GM21423 (cell line): ENCODE data around the gene BABAM2.
A peak's percentile ranks its signal among the peaks of the same experiment; 100 is the strongest.
"Not testable (repeated sequence)": the region's sequence is repeated elsewhere in the genome, so short reads cannot be mapped to it uniquely, and the experiment has no call there.

Source experiments
- ATAC-seq: cut with Tn5 transposase; IDR thresholded peaks from one replicate; pipeline ENCODE4 v1.9.1; 2021; ENCODE audit warnings: mild to moderate bottlenecking, moderate library complexity; ENCODE audit not compliant: unreplicated experiment

Gene BABAM2

GRCh38 chr2:27890146-27890923 is at the start of gene BABAM2, which contains the start of gene RBKS:
Gene BABAM2 (plus strand): TSS chr2:27890729. CDS start chr2:27894557, 3,828 bp downstream.
Gene RBKS (minus strand): TSS chr2:27890387. CDS start chr2:27890345, 42 bp downstream.
- peak; percentile 79 for ATAC-seq

- ATAC-seq = no peak
These were observed 47.6 kb upstream of the BABAM2 start for GRCh38 chr2:27842894-27843293.

GRCh38 chr2:27843992-27844391 is 46.5 kb upstream of the BABAM2 start:
- ATAC-seq = no peak

DNA sequence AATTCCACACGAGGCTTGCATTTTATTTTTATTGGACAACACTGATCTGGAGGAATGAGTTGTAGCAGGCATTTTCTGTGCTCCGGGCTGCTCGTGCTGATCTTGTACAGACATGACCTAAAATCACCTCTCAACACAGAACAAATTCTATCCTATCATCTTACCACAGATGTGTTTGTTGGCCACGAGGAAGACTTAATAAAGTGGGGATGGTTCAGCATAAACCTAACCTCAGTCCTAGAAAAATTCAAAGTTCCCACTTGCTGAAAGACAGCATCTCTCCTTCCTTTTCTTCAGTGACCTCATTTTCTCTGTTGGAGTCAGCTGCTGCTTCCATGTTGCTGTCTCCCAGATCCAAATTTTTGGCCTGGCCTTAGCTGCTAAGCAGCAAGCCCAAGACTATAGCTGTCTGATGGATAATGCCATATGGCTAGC is 45.7 kb upstream of the BABAM2 start:
- ATAC-seq = no peak

DNA sequence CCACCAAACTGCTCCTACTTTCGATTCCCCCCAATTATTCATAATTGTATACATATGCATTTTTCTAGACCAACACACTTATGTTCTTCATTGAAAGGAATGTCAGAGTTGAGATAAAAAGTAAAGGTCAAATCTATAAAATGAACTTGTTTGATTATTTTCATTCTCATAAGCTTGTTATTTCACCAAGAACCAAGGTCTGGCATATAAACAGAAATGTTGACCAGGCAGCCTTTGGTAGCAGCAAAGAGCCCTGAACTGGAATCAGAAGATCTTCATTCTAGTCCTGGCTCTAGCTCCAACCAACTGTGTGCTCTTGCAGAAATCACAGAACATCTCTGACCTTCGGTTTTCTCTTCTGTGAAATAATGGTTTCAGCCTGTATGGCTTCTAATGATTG is 43.2 kb upstream of the BABAM2 start:
- no peak for ATAC-seq

GRCh38 chr2:27849558-27850205 is 40.8 kb upstream of the BABAM2 start:
- ATAC-seq = no peak

DNA sequence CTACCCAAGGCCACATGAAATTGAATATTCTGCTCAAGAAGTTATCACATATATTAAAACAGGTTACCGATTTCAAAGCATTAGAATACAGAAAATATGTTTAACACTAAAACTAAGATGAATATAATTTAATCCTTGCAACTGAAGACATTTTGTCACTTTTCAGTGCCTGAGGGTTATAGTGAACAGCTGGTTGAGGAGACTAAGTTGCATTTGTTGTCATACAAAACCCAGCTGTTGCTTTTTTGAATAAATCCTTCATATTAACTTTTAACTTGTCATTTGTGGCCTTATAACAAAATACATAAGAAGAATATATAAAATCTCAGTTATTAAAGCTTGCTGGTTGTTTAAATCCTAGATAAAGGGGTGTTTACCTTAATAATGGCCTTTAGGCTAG is 37.8 kb upstream of the BABAM2 start:
- ATAC-seq = no peak

- no peak for ATAC-seq
These were observed 36.2 kb upstream of the BABAM2 start for GRCh38 chr2:27854229-27854862.

GRCh38 chr2:27855476-27855875 is 35.1 kb upstream of the BABAM2 start:
- no peak for ATAC-seq

GRCh38 chr2:27856386-27856785 is 34.1 kb upstream of the BABAM2 start:
- ATAC-seq = no peak

- no peak for ATAC-seq
These were observed 33.6 kb upstream of the BABAM2 start for GRCh38 chr2:27856956-27857355.

DNA sequence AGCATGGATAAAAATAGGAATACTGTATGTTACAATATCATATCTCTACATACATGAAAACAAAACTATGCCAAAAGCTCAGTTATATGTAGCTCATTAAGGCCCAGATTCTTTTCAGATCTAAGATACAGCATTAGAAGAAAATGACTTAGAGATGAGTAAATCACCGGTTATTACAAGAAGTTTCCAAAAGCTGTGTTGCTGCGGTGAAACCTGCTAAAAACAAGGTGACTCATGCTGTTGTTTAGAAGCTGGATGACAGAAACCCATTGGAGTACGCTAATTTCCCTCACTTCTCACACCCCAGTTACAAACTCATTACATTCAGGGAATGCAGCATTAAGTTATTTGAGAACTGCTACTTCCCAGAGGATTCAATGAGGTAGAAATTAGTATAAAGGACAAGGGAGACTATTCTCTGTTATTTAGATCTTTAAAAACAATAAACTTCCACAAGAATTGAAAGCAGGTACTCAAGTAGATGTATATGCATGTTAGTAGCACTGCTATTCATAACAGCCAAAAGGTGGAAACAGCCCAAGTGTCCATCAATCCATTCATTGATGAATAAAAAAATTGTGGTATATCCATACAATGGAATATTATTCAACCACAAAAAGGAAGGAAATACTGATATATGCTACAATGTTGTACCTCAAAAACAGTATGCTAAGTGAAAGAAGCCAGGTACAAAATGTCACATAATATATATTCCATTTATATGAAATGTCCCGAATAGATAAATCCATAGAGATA is 32.9 kb upstream of the BABAM2 start:
- ATAC-seq = no peak

GRCh38 chr2:27860111-27860510 is 30.4 kb upstream of the BABAM2 start:
- no peak for ATAC-seq

DNA sequence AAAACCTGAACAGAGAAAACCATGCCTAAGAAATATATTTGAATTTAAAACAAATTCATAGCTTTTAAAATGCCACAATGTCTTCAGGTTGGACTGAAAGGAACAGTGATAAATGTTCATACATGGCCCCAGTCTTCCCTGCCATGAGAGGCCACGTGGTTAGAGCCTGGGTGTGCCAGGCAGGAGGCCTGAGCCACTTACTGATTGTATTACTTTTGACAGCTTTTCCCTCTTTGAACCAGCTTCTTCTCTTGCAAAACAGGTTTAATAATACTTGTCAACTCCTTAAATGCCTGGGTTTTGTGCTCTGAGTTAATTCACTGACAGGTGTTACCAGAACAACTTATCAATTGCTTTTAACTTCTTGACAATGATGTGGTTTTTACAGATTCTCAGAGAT is 27.4 kb upstream of the BABAM2 start:
- ATAC-seq = no peak

DNA sequence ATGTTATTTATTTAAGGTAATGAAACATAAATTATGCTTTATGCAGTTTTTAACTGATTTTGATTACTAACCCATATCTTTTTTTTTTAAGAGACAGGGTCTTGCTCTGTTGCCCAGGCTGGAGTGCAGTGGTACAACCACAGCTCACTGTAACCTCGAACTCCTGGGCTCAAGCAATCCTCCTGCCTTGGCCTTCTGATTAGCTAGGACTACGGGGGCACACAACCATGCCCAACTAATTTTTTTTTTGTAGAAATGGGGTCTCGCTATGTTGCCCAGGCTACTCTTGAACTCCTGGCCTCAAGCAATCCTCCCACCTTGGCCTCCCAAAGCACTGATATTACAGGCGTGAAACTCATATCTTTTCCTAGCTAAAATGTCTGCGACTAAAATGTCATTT is 26.6 kb upstream of the BABAM2 start:
- ATAC-seq = not testable (repeated sequence)

DNA sequence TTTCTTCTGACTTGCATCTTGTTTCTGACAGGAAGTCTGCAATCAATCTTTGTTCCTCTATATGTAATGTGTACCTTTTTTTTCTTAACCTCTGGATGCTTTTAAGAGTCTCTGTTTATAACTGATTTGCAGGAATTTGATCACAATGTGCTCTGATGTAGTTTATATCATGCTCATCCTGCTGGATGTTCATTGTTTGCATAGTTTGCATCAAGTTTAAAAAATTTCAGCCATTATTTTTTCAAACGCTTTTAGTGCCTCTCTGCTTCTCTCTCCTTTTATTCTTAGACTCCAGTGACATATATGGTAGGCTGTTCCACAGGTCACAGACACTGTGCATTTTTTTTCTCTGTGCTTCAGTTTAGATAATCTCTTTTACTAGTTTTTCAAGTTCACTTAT is 24.3 kb upstream of the BABAM2 start:
- no peak for ATAC-seq

DNA sequence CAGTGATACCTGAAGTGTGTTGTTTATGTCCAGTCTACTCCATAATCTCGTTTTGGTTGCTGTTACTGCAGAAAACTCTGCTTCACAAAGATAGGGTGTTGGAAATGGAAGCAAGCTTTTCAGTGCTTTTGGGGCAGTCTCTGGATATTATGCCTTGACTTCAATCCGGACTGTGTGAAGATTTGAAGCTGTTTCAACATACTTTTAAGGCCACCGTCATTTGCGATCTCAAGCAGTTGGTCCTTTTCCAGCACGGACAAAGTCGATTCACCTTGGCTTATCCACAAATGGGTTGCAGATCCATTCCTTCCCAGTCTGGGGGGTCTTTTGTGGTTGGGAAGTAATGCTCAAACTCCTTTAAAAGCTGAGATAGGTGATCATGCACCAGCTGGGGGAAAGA is 20.8 kb upstream of the BABAM2 start:
- no peak for ATAC-seq

DNA sequence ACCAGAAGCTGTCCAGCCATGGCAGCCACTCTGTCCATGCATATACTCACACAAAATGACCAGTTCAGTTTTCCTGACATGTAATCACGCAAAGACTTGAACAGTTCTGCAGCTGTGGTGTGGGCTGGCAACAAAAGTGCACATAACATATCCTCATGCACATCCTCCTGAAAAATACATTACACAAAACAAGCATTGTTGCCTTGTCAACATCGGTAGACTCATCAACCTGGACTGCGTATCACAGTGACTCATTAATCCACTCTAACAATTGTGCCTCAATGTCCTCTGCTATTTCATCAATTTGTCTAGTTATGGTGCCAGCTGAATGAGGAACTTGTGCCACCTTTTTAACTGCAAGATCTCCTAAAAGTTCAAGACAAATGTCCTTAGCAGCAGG is 19.8 kb upstream of the BABAM2 start:
- ATAC-seq = no peak

DNA sequence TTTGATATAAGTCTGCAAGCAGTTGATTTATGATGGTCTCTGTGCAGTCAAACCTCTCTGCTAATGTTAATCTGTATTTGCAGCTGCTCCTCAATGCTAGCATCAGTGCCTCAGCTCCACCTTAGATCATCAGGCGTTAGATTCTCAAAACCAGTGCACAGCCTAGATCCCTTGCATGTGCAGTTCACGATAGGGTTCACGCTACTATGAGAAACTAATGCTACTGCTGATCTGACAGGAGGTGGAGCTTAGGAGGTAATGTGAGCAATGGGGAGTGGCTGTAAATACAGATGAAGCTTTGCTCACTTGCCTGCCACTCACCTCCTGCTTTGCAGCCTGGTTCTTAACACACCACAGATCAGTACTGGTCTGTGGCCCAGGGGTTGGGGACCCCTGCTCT is 18.7 kb upstream of the BABAM2 start:
- ATAC-seq = no peak

GRCh38 chr2:27873091-27873490 is 17.4 kb upstream of the BABAM2 start:
- no peak for ATAC-seq
